GM21367 (cell line): Measurements from ENCODE around the gene PRXL2B.
"Not testable (repeated sequence)": the region's sequence is repeated elsewhere in the genome, so short reads cannot be mapped to it uniquely, and the experiment has no call there.

Experiments
- ATAC-seq: cut with Tn5 transposase; IDR thresholded peaks from one replicate; pipeline ENCODE4 v1.9.1; 2021; ENCODE audit not compliant: unreplicated experiment

Gene PRXL2B

DNA sequence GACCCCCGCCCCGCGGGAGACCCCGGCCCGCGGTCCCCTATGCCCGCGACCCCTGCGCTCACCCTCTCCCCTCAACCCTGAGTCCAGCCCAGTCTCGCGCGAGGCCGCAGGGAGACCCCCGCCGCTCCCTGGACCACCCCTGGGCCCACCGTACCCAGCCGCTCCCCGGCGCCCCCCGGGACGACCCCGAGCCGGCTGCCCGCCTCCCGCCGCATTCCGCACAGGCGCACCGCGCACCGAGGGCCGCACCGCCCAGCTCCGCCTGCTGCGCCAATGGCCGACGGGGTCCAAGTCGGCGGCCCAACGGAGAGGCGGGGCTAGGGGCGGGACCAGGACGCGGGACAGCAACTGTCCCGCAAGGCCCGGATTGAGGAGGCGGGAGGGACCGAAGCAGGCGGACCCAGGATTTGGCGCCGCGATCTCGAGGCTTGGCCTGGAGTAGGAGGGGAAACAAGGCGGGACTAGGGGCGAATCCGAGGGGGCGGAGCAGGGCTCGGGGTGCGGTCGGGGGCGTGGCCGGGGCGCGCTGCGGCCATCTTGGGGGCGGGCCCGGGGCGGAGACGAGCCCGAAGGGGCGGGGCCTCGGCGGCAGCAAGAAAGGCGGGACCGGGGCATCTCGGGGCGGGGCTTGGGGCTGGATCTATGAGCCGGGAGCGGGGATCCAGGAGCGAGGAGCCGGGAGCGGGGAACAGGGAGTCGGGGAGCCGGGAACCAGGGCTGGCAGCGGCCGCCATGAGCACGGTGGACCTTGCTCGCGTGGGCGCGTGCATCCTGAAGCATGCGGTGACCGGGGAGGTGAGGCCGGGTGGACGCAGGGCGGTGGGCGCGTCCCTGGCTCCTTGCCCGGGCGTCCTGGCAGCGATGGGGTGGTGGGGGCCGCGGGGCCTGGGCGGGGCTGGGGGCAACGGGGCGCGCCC is at the start of gene PRXL2B:
TSS of gene PRXL2B (plus strand) at position 624 of the 917 bp plus-strand sequence. CDS start at position 733, 109 bp downstream.
- peak; percentile 53 for ATAC-seq

DNA sequence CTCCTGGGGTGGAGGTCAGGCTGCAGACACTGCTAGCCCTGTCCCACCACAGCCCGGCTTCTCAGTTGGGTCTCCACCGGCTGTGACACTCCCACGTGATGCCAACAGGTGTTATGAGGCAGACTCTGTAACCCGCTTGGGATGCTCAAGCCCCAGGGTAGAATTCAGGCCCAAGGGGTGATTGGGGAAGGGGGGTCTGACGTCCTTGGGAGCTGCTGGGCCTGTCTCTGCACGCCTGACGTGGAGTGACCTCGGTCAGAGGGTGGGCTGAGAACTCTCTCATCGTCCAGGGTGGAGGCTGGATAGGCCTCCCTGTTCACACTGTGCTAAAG is 48.8 kb upstream of the PRXL2B start:
- ATAC-seq = no peak

GRCh38 chr1:2538376-2538775 is 48.2 kb upstream of the PRXL2B start:
- no peak for ATAC-seq

- no peak for ATAC-seq
Measured at GRCh38 chr1:2538872-2539271, 47.7 kb upstream of the PRXL2B start.

GRCh38 chr1:2539312-2539907 is 47.2 kb upstream of the PRXL2B start:
- ATAC-seq = no peak

- ATAC-seq = no peak
Measured at GRCh38 chr1:2540816-2541492, 45.6 kb upstream of the PRXL2B start.

GRCh38 chr1:2541619-2542245 is 44.8 kb upstream of the PRXL2B start:
- no peak for ATAC-seq

- ATAC-seq = no peak
Measured at GRCh38 chr1:2542246-2542915, 44.2 kb upstream of the PRXL2B start.

DNA sequence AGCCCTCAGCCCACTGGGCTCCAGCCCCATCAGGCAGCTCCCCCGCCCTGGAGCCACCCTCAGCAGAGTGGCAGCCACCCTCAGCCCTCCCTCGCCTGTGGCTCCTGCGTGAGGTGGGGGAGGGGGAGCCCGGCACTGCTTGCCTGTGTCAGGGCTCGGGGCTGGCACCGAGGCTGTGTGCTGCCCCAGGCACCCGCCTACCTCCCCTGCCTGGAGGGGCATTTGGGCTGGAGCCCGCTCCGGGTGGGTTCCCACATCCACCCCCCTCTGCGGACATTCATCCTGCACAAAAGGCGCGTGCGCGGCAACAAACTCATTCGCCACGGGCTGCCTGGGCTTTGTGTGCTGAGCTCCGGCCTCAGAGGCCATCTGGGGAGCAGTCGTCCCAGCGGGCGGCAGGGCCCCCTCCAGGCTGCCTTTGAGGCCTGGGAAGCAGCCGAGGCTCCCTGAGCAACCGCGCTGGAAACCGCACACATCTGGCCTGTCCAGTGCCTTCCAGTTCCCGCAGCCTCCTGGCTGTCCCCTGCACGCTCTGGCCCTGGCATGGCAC is 43.0 kb upstream of the PRXL2B start:
- ATAC-seq = no peak

DNA sequence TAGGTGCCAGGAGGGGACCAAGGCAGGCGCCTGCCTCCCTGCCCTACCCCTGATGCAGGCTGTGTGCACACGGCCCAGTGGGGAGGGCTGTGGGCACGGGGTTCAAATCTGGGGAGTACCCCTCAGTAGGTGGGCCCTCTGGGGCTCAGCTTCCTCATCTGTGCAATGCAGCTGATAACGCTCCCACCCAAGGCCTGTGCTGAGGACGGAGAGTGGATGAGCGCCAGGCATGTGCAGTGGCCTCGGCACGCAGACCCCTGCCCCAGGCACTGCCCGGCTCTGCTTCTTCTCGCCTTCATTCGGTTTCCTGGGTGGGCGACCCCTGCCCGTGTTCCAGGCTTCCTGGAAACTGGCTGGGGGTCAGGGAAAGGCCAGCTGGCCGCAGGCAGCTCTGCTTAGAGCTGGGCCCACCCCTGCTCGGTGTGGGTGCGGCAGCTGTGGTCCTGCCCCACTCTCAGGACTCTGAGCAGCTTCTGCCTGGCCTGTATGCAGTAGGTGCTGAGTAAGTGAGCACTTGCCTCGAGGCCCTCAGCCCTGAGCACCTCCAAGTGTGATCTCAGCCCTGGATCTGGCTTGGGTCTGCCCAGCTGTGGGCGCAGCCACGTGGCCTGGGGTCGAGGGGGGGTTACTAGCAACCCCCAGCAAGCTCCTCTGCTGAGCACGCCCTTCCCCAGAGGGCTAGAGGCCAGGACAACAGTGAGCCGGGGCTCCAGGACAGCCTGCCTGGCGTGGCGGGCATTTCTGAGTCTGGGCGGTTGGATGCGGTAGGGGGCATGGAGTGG is 42.3 kb upstream of the PRXL2B start:
- ATAC-seq = no peak

DNA sequence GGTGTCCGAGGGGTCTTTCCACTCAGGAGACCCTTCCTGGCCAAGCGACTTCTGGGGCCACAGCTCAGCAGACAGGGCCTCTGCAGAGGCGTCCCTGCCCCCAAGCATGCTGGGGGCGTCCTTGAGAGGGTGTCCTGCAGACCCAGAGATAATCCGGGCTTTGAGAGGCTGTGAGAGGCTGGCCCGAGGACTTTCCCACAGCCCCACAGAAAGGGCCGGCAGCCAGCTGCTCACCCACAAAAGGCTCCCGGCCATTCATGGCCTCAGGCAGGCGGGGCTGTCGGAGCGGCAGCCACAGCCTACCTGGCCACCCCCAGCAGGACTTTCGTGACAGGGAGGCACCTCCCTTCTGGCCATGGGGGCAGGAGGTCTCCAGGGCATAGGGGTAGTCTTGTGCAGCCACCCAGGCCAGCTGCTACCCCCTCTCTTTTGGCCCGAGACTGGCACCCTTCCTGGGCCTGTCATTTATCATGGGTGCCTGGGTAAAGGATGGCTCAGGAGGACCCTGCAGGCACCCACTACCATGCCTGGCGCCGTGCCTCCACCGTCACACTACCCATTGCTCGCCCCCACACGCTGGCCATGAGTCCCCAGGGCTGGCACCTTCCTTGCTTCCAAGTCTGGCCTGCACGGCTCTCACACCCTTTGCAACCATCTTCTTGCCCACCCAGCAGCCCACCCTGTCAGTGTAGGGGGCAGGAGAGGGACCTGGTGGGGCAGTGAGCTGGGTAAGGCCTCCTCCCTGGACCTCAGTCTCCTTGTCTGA is 41.5 kb upstream of the PRXL2B start:
- no peak for ATAC-seq

DNA sequence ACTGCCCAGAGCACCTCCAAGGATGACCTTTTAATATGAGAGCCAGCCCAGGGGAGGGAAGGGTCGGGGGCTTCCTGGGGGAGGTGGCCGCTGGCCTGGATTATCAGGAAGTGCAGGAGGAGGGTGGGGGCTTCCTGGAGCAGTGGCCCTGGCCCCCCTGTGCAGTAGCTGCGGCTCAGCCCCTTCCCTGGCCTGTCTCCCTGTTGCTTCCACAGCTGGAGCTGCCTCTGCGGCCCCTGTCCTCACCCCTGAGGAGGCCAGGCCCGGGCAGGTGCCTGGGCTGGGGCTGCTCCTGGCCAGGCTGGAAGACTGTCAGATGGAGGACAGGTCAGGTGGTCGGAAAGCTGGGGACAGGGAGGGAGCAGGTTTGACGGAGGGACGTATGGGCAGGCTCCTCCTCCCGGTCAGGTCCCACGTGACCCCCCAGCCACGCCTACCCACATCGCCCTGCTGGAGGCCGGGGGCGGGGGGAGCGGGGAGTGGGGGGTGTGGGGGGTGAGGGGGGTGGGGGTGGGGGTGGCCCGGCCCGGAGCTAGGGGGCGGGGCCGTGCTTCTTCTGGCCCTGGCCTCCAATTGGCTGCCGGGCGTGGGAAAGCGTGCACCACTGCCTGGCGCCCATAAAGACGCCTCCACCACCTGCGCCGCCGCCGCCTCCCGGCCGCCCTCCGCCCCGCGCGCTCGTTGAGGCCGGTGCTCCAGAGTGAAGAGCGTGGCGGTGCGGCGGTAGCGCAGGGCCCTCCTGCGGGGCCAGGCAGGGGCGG is 40.6 kb upstream of the PRXL2B start:
- ATAC-seq = peak; percentile 26

DNA sequence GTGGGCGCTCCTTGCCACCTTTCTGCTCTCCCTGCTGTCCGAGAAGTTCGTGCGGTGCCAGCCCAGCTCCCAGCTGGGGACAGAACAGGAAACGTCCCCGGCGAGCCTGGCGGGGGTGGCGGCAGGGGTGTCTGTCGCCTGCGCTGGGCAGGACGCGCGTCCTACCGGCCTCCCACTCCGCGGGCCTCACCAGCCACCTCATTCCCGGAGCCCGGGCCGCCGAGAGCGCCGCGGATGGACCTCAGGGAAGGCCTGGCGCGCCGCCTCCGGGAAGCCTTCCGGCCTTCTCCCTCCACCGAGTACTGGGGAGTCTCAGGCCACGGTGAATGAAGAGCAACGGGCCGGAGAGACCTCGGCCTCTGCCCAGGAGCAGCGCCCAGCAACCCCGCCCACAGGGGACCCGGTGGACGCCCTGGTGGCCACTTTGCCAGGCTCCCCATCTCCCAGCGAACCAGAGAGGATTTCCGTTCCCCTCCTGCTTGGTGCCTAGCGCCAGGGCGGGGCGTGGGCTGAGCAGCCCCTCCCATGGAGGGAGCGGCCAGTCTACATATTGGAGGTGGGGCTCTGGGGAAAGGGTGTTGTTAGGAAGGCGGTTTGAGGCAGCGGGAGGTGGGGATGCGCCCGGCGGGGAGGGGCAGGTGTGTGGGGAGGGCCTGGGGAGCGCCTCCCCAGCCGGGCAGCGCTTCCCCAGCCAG is 39.9 kb upstream of the PRXL2B start:
- ATAC-seq = peak; percentile 29

- no peak for ATAC-seq
Measured at GRCh38 chr1:2547210-2548067, 39.1 kb upstream of the PRXL2B start.

- ATAC-seq = no peak
Measured at GRCh38 chr1:2548068-2548589, 38.4 kb upstream of the PRXL2B start.

- ATAC-seq = not testable (repeated sequence)
Measured at GRCh38 chr1:2549367-2550029, 37.1 kb upstream of the PRXL2B start.
